ENCODE data around the gene SLC46A2.
A peak's percentile ranks its signal among the peaks of the same experiment; 100 is the strongest.

SLC46A2 gene

GRCh38 chr9:112890106-112891081 lies at the start of gene SLC46A2:
Gene SLC46A2 (minus strand): TSS chr9:112890876. CDS start chr9:112890681, 195 bp downstream.
- TF ChIP-seq CTCF (IDR thresholded peaks at IDR 0.05; ENCODE audit: low read depth, low read length, missing control alignments), result no peak
- peak within 1 kb of the TSS; percentile 33 for H3K4me3 ChIP-seq (ENCODE audit: low read depth, low read length)
- in situ Hi-C loops (cut with HindIII; ENCODE audit: low sequenced_read_pairs), result no loop called here
- no peak for DNase-seq (ENCODE audit: low read depth)

- H3K4me3 ChIP-seq (ENCODE audit: low read depth, low read length), result no peak overlapping the region
- no peak for DNase-seq (ENCODE audit: low read depth)
- TF ChIP-seq CTCF (IDR thresholded peaks at IDR 0.05; ENCODE audit: low read depth, low read length, missing control alignments), result no peak
- in situ Hi-C loops (cut with HindIII; ENCODE audit: low sequenced_read_pairs), result no loop called here
Measured at GRCh38 chr9:112939418-112939817, 48.7 kb upstream of the SLC46A2 start.

GRCh38 chr9:112933696-112934095 lies 43.0 kb upstream of the SLC46A2 start:
- in situ Hi-C loops (cut with HindIII; ENCODE audit: low sequenced_read_pairs), result no loop called here
- H3K4me3 ChIP-seq (ENCODE audit: low read depth, low read length), result no peak overlapping the region
- no peak for TF ChIP-seq CTCF (IDR thresholded peaks at IDR 0.05; ENCODE audit: low read depth, low read length, missing control alignments)
- no peak for DNase-seq (ENCODE audit: low read depth)

- TF ChIP-seq CTCF (IDR thresholded peaks at IDR 0.05; ENCODE audit: low read depth, low read length, missing control alignments), result peak; percentile 28
- DNase-seq (ENCODE audit: low read depth), result peak; percentile 9
- in situ Hi-C loops (cut with HindIII; ENCODE audit: low sequenced_read_pairs), result no loop called here
- H3K4me3 ChIP-seq (ENCODE audit: low read depth, low read length), result no peak overlapping the region
Measured at GRCh38 chr9:112925058-112925641, 34.5 kb upstream of the SLC46A2 start.

- H3K4me3 ChIP-seq (ENCODE audit: low read depth, low read length), result no peak overlapping the region
- peak; percentile 2 for DNase-seq (ENCODE audit: low read depth)
- peak; percentile 56 for TF ChIP-seq CTCF (IDR thresholded peaks at IDR 0.05; ENCODE audit: low read depth, low read length, missing control alignments)
- in situ Hi-C loops (cut with HindIII; ENCODE audit: low sequenced_read_pairs), result no loop called here
Measured at GRCh38 chr9:112921549-112921948, 30.9 kb upstream of the SLC46A2 start.

DNA sequence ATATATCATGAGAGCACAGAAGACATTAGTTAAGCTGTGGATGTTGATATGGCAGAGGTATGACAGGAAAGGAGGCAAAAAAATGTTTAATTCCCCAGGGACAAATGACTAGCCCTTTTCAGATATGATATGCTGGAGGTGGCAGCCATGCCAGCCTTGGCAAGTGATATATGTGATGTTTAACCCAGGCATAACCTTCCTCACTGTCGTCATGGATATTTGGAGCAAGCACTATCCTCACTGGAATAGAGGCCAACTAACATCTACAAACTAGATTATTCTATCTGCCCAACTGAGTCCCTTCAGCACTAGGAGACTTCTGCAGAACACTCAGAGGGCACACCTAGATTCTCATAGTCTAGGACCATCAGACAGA lies 27.3 kb upstream of the SLC46A2 start:
- H3K4me3 ChIP-seq (ENCODE audit: low read depth, low read length), result no peak overlapping the region
- in situ Hi-C loops (cut with HindIII; ENCODE audit: low sequenced_read_pairs), result no loop called here
- no peak for DNase-seq (ENCODE audit: low read depth)
- no peak for TF ChIP-seq CTCF (IDR thresholded peaks at IDR 0.05; ENCODE audit: low read depth, low read length, missing control alignments)
